Esophagus muscularis mucosa (tissue), 4 donors: ENCODE results near the gene USP28. TPM values are rescaled to one million over a fixed set of nuclear protein-coding genes. Genes with fewer than 3 reads are reported as not detected.

Experiments used
- DNase-seq: peaks from one replicate; pipeline ENCODE4 v3.0.0-alpha.2; 2017; ENCODE audit errors: extremely low spot score
- H3K27ac ChIP-seq, 4 donors: fragments of 200-600 bp; sonication (generic); replicated peaks in 1 of 4; 1 replicate in 3 of 4; 2 replicates in 1 of 4; pipeline ENCODE4 v1.5.1; 2016 to 2019; ENCODE audit warnings: mild to moderate bottlenecking in 1 of 4
- H3K27me3 ChIP-seq, 4 donors: fragments of 200-600 bp; sonication (generic); one replicate each; pipeline versions ENCODE4 v1.5.1 to v1.6.0; 2016 to 2019
- H3K36me3 ChIP-seq, 4 donors: fragments of 200-600 bp; sonication (generic); one replicate each; pipeline ENCODE4 v1.5.1; 2016 to 2019
- H3K4me1 ChIP-seq, 4 donors: fragments of 200-600 bp; sonication (generic); one replicate each; pipeline ENCODE4 v1.5.1; 2016 to 2019
- H3K4me3 ChIP-seq, 4 donors: fragments of 200-600 bp; sonication (generic); 1 replicate in 2 of 4; 2 replicates in 2 of 4; pipeline ENCODE4 v1.5.1; 2016 to 2019; ENCODE audit warnings: mild to moderate bottlenecking in 4 of 4, moderate library complexity in 1 of 4
- H3K9me3 ChIP-seq, 4 donors: fragments of 200-600 bp; sonication (generic); 1 replicate in 3 of 4; 2 replicates in 1 of 4; pipeline ENCODE4 v1.5.1; 2016 to 2019
- CTCF ChIP-seq, 3 experiments: fragments of 200-600 bp in 2 of 3; fragments of 450-650 bp in 1 of 3; sonication (generic) in 2 of 3; IDR thresholded peaks; one replicate each; pipeline ENCODE4 v1.5.1; 2017 to 2019; ENCODE audit warnings: antibody characterized with exemption in 3 of 3, mild to moderate bottlenecking in 2 of 3, moderate library complexity in 1 of 3
- EP300 ChIP-seq: sonication (generic); formaldehyde crosslinking; IDR thresholded peaks from one replicate; pipeline ENCODE4 v1.6.1; 2017; ENCODE audit warnings: antibody characterized with exemption
- POLR2A ChIP-seq: fragments of 450-650 bp; IDR thresholded peaks from one replicate; pipeline ENCODE4 v1.6.1; 2017; ENCODE audit warnings: antibody characterized with exemption, moderate library complexity, mild to moderate bottlenecking, low read depth
- POLR2AphosphoS5 ChIP-seq, 2 donors: sonication (generic); formaldehyde crosslinking; IDR thresholded peaks; one replicate each; pipeline ENCODE4 v1.6.1; 2017; ENCODE audit warnings: antibody characterized with exemption in 2 of 2
- WGBS: methylation state at CpG from one replicate; pipeline ENCODE4 v1.1.5; 2018; 5-methylcytosine and 5-hydroxymethylcytosine counted together
- intact Hi-C: fragments of 100-400 bp; cut with DNase I; formaldehyde crosslinking; loops from one replicate; pipeline ENCODE4 v1.15.1; 2023
- total RNA-seq, 4 donors: library from RNA; depleted of rRNA; stranded (reverse); fragments of >200 nt; gene quantifications; one replicate each; pipeline versions ENCODE4 v1.1.0 to v1.2.1, GENCODE V29; 2016

USP28 gene
- total RNA-seq, 4 donors from 2014 or later: 25.2 to 45.9 (median 35.3) TPM

- H3K27me3 ChIP-seq: no peaks in the 10 kb centered on the region
- H3K36me3 ChIP-seq: peaks cover 10 to 59% (median 42%) of the 10 kb centered on the region in 4 donors
- DNase-seq: no peak
- 95% methylated on average over 1 of the region's 1 CpG for WGBS
- no peak overlapping the region for H3K27ac ChIP-seq
- intact Hi-C loops: no loop called here
- TF ChIP-seq POLR2AphosphoS5 (IDR thresholded peaks at IDR 0.05): no peak
- no peak overlapping the region for H3K4me3 ChIP-seq
- H3K4me1 ChIP-seq: peaks cover 0 to 6% (median 0%) of the 10 kb centered on the region in 4 donors
- H3K9me3 ChIP-seq: no peaks in the 10 kb centered on the region
These were observed 33.7 kb downstream of the USP28 start for GRCh38 chr11:113841691-113842090.

- peaks cover 10 to 64% (median 44%) of the 10 kb centered on the region in 4 donors for H3K36me3 ChIP-seq
These were observed 34.3 kb downstream of the USP28 start for GRCh38 chr11:113840932-113841664.

GRCh38 chr11:113839842-113840241 lies 35.5 kb downstream of the USP28 start:
- Histone ChIP-seq H3K27ac (no peak overlapping the region), H3K27me3 (no peaks in the 10 kb centered on the region), H3K4me3 (no peak overlapping the region), H3K36me3 (peaks cover 10 to 71% (median 48%) of the 10 kb centered on the region in 4 donors), H3K4me1 (peaks cover 0 to 6% (median 0%) of the 10 kb centered on the region in 4 donors), H3K9me3 (no peaks in the 10 kb centered on the region)
- intact Hi-C loops: no loop called here
- DNase-seq: no peak
- TF ChIP-seq POLR2AphosphoS5 (IDR thresholded peaks at IDR 0.05) (no peak), CTCF (IDR thresholded peaks at IDR 0.05) (no peak), EP300 (no peak), POLR2A (no peak)
- 94% methylated on average over 6 of the region's 6 CpGs for WGBS

More at GRCh38 chr11:113840932-113841664, 34.3 kb downstream of the USP28 start:
- WGBS: 94% methylated on average over 3 of the region's 3 CpGs
- H3K4me3 ChIP-seq: no peak overlapping the region
- H3K27me3 ChIP-seq: no peaks in the 10 kb centered on the region
- TF ChIP-seq CTCF (IDR thresholded peaks at IDR 0.05) (no peak), POLR2AphosphoS5 (IDR thresholded peaks at IDR 0.05) (no peak), POLR2A (no peak), EP300 (no peak)
- peak; percentile 10 for DNase-seq
- H3K9me3 ChIP-seq: no peaks in the 10 kb centered on the region
- H3K27ac ChIP-seq: no peak overlapping the region
- H3K4me1 ChIP-seq: peaks cover 0 to 6% (median 0%) of the 10 kb centered on the region in 4 donors
- intact Hi-C loops: no loop called here

- TF ChIP-seq CTCF (IDR thresholded peaks at IDR 0.05): no peak
- TF ChIP-seq POLR2AphosphoS5 (IDR thresholded peaks at IDR 0.05): no peak
- TF ChIP-seq POLR2A: no peak
- no peak for TF ChIP-seq EP300
- 98% methylated on average over 2 of the region's 2 CpGs for WGBS
- Histone ChIP-seq H3K36me3 (peaks cover 10 to 76% (median 55%) of the 10 kb centered on the region in 4 donors), H3K4me3 (no peak overlapping the region), H3K27ac (no peak overlapping the region), H3K9me3 (no peaks in the 10 kb centered on the region), H3K4me1 (peaks cover 0 to 6% (median 0%) of the 10 kb centered on the region in 4 donors), H3K27me3 (no peaks in the 10 kb centered on the region)
- intact Hi-C loops: no loop called here
- DNase-seq: no peak
These were observed 37.4 kb downstream of the USP28 start for GRCh38 chr11:113838005-113838404.

GRCh38 chr11:113835306-113835705 lies 40.1 kb downstream of the USP28 start:
- Histone ChIP-seq H3K27ac (no peak overlapping the region), H3K4me1 (peaks cover 0 to 6% (median 0%) of the 10 kb centered on the region in 4 donors), H3K9me3 (no peaks in the 10 kb centered on the region), H3K4me3 (no peak overlapping the region), H3K27me3 (no peaks in the 10 kb centered on the region), H3K36me3 (peaks cover 11 to 84% (median 59%) of the 10 kb centered on the region in 4 donors)
- WGBS: 38% methylated on average over 2 of the region's 4 CpGs
- DNase-seq: no peak
- intact Hi-C loops: no loop called here
- TF ChIP-seq POLR2A (no peak), CTCF (IDR thresholded peaks at IDR 0.05) (no peak), POLR2AphosphoS5 (IDR thresholded peaks at IDR 0.05) (no peak), EP300 (no peak)
